Activated CD8-positive, alpha-beta memory T cell treated with anti-CD3 and anti-CD28 coated beads for 4 hours (primary cell): ENCODE data around the gene GRIK1.
"Not testable (repeated sequence)": the region's sequence is repeated elsewhere in the genome, so short reads cannot be mapped to it uniquely, and the experiment has no call there.

Experiments
- DNase-seq, 2 donors: peaks; one replicate each; pipeline ENCODE4 v3.0.0-alpha.2; 2020; ENCODE audit warnings: low read depth in 2 of 2

Gene GRIK1

DNA sequence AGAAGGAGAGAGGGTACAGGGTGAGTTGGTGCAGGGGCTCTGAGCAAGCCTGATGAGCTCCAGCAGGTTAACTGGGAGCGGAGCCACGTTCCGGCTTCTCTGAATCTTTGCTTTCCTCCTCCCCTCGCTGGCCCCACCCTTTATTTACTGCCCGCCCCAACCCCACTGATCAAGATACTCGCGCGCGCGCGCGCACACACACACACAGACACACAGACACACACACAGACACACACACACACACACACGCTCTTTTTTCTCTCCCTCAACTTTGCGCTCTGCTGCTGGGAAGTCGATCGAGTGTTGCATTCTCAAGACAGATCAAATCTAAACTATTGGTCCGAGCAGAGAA is at the start of gene GRIK1:
Gene GRIK1 (minus strand): TSS at position 73 of the 352 bp plus-strand sequence.
- DNase-seq = no peak

DNA sequence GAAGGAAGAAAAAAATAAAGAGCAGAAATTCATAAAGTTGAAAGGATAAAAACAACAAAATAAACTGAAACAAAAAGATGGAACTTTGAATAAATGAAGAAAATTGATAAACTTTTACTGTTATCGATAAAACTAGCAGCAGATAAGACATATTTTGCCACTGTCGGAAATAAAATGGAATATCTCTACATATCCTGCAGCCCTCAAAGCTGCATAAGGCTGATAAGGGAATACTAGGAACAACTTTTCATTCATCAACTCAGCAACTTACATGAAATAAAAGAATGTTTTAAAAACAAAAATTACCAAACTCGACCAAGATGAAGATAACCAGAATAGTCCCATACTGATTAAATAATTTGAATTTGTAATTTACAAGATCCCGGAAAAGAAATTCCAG is 48.0 kb upstream of the GRIK1 start:
- no peak for DNase-seq

GRCh38 chr21:29985866-29986265 is 46.1 kb upstream of the GRIK1 start:
- no peak for DNase-seq

DNA sequence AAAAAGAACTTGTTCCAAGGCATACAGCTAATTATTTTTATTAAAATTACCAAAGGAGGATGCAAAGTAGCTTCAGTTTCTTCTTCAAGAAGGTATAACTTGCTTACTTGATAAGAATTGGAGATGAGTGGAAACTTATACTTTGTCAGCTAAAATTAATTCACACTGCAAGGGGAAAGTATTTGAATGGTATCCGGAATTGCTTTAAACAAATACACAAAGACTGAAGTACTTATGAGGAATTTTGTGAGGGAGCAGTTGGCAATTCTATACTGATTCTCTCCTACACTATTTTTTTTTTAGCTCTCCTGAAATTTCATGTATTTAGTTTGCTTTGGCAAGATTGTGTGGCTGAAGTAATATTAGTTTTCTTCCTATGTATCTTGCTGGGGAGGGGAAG is 39.2 kb upstream of the GRIK1 start:
- DNase-seq = no peak

- DNase-seq = no peak
These were observed 36.0 kb upstream of the GRIK1 start for GRCh38 chr21:29975776-29976175.

- no peak for DNase-seq
These were observed 33.5 kb upstream of the GRIK1 start for GRCh38 chr21:29973258-29973657.

DNA sequence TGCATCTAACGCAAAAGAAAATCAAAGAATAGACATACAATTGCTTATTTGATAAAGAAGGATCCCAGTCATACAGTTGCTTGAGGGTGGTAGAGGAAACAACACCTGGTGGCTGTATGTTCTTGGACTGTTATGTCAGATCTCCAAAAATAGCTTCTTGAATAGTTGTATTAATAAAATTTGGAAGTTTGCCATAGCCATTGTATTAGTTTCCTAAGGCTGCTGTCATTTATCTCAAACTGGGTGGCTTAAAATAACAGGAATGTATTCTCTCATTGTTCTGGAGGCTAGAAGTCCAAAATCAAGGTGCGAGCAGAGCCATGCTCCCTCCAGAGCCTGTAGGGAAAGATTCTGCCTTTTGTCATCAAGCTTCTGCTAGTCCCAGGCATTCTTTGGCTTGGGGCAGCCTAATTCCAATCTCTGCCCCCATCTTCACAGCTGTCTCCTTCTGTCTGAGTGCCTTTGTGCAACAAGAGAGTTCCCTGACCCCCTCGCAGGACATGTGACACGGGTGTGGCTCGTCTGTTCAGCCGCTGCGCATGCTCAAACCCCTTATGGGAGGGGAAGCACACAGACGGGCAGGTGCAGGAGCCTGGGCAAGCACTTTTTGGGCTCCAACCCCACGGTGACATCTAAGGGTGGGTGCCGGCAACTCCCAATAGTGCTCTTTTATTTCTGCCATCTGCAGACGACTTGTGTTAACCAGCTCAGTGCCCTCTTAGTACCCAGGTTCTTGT is 21.7 kb upstream of the GRIK1 start:
- no peak for DNase-seq

- DNase-seq = no peak
These were observed 18.8 kb upstream of the GRIK1 start for GRCh38 chr21:29958551-29958950.

- not testable (repeated sequence) for DNase-seq
These were observed 18.2 kb upstream of the GRIK1 start for GRCh38 chr21:29958035-29958434.

- DNase-seq = no peak
These were observed 13.9 kb upstream of the GRIK1 start for GRCh38 chr21:29953690-29954089.

DNA sequence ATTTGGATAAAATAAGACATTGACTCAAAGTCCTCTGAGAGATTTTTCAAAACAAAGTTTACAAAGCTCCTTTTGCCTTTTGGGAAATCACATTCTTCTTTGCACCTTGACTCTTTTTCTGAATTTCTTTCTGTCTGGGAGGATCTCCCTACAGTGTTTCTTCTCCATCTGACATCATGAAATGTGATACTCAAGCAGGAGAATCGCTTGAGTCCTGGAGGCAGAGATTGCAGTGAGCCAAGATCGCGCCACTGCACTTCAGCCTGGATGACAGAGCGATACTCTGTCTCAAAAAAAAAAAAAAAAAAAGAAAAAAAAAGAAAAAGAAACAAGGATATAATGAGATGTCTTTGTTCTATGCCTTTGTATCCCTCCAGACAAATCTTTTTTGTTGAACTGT is 13.3 kb upstream of the GRIK1 start:
- DNase-seq = no peak

- DNase-seq = no peak
These were observed 12.1 kb upstream of the GRIK1 start for GRCh38 chr21:29951911-29952310.

- DNase-seq = no peak
These were observed 10.2 kb upstream of the GRIK1 start for GRCh38 chr21:29949991-29950390.

GRCh38 chr21:29947119-29947518 is 7.3 kb upstream of the GRIK1 start:
- no peak for DNase-seq

DNA sequence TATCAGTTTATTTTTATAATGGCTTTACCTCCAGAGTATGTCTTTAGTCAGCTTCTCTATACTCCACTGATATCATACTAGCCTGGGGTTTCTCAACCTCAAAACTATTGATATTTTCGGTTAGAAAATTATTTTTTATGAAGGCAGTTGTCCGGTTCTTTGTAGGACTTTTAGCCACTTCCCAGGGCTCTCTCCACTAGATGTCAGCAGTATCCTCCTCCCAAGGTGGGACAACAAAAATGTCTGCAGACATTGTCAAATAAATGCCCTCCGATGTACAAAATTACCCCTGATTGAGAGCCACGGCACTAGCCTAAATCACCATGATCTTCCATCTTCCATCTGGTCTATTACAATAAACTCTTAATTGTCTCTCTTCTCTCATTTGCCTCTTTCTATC is 4.1 kb upstream of the GRIK1 start:
- no peak for DNase-seq

GRCh38 chr21:29942034-29942433 is 2.2 kb upstream of the GRIK1 start:
- no peak for DNase-seq

- no peak for DNase-seq
These were observed 1.2 kb upstream of the GRIK1 start for GRCh38 chr21:29940991-29941390.

DNA sequence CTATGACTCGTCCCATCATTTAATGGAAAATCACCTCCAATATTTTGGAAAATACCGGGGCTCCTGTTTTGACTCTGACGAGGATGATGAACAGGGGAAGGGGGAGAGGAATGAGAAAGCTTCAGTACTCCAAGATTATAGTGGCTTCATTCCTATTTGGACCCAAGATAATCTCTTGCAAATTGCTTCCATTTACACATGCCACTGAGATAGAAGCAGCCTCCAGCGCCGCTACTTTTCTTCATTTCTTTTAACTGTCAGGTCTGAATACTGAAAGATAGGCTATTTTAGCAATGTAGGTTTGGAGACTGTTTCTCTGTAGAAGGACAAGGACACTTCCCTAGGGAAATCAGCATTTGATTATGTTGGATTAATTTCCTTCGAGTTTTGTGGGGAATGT is 565 bp upstream of the GRIK1 start:
- DNase-seq = no peak

DNA sequence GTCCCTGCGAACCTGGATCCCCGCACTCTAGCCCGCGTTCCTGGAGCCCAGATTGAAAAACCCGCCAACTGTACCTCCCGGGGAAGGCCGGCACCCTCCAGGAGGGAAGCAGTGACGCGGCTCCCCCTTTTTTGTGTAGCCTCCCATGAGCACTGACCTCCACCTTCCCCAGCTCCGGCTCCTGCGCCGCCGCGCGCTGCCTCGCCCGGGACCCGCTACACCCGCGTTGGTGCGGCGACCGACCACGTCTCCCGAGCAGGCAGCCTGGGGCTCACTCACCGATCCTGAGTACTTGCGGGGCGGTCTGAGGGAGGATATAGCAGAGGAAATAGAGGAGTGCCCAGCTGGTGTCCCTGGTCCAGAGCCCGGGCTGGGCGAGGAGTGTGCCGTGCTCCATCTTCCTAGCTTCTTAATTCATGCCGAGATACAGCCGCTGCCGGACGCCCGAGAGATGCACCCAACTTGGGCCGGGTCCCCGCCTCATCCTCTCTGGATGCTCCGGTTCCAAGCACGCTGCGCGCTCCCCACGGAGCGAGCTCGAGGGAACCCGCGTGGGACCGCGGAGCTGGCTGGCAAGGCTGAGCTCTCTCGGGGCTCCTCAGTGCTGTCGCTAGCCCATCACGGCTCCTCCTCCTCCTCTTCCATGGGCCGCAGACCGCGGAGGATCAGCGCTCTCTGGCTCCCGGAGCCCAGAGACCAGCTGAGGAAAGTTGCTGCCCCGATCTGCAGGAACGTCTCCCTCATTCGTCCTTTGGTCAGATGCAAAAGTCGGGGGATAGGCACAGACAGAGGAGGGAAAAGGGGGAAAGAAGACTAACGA is 482 bp downstream of the GRIK1 start:
- no peak for DNase-seq

DNA sequence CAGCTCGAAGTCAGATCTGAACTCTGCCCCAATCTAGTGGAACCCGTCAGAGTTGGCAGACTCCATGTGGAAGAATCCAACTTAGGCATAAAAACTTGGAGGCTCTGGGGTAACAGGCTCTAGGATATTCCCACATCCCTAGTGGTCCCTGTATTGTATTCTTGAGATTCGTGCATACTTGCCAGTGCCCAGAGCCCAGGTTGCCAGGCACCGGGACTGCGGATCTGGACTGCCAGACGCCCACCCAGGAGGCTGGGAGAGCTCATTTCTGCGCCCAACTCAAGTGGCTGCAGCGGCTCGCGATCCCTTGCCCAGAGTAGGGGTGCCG is 1.1 kb downstream of the GRIK1 start:
- no peak for DNase-seq

DNA sequence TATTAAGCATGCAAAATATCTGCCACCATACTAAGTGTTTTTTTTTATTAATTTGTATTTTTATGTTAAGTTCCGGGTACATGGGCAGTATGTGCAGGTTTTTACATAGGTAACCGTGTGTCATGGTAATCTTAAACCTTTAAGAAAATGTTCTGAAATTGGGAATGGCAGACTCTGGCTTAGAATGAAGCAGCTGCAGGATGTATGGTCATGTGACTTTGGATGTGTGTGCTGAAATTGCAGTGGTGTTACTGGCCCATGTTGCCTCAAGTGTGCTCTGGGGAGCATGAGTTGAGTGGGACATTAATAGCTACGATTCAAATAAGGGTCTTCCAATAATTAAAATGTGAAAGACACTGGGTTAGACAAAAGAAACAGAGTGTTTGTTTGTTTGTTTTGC is 6.7 kb downstream of the GRIK1 start:
- no peak for DNase-seq

DNA sequence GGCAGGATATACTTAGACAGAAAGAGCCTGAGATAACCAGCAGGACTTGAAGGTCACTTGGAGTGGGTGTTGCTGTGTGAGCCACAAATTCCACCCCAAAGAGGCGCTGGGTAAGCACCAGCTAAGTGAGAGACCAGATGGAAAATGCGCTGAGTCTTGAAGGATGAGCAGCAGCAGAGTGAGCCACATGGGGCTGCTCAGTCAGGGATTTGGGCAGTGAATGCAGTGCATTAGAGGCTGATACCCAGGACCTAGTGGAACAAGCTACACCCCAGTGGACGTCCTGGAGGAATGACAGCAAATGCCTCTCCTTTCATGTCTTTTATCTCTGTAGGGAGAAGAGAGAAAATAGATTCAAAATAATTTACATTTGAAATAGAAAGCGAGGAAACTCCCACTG is 11.3 kb downstream of the GRIK1 start:
- no peak for DNase-seq

DNA sequence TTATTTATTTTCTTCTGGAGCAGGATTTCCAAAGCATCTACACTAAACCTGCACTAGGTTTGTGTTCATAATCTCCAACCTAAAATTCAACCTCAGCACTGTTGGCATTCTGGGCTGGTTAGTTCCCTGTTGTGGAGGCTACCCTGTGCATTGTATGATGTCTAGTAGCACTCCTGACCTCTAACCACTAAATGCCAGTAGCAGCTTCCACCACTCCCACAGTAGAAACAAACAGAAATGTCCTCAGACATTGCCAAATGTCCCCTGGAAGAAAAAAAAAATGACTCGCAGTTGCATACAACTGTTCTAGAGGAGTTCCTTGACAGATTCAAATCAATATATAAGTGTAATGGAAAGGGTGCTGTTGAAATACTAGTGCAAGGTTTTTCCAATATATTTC is 18.9 kb downstream of the GRIK1 start:
- DNase-seq = no peak

GRCh38 chr21:29914326-29914725 is 25.5 kb downstream of the GRIK1 start:
- DNase-seq = no peak
